IMR-90 (cell line): ENCODE measurements around the gene RRN3.
"Not testable (repeated sequence)": the region's sequence is repeated elsewhere in the genome, so short reads cannot be mapped to it uniquely, and the experiment has no call there.

Experiments
- BHLHE40 ChIP-seq: fragments of 150-350 bp; IDR thresholded peaks from 2 replicates; pipeline ENCODE4 v1.6.1; 2016; ENCODE audit warnings: mild to moderate bottlenecking, low read depth, low read length
- CEBPB ChIP-seq: IDR thresholded peaks from 2 replicates; pipeline ENCODE4 v1.6.1; 2012; ENCODE audit warnings: low read depth, low read length, improper control_type of control experiment
- CTCF ChIP-seq: conservative IDR thresholded peaks from 2 replicates; pipeline ENCODE4 v1.5.1; 2012; ENCODE audit warnings: mild to moderate bottlenecking, low read depth, low read length, improper control_type of control experiment
- MAZ ChIP-seq: IDR thresholded peaks from 2 replicates; pipeline ENCODE4 v1.6.1; 2012; ENCODE audit warnings: low read depth, mild to moderate bottlenecking, low read length, improper control_type of control experiment, moderate library complexity, borderline replicate concordance
- MXI1 ChIP-seq: IDR thresholded peaks from 2 replicates; pipeline ENCODE4 v1.6.1; 2012; ENCODE audit warnings: low read depth, mild to moderate bottlenecking, low read length, moderate library complexity, borderline replicate concordance
- POLR2A ChIP-seq: IDR thresholded peaks from 2 replicates; pipeline ENCODE4 v1.6.1; 2012; ENCODE audit warnings: mild to moderate bottlenecking, low read depth, low read length
- RAD21 ChIP-seq: IDR thresholded peaks from 2 replicates; pipeline ENCODE4 v1.6.1; 2012; ENCODE audit warnings: low read length, improper control_type of control experiment
- RCOR1 ChIP-seq: IDR thresholded peaks from 2 replicates; pipeline ENCODE4 v1.6.1; 2012; ENCODE audit warnings: mild to moderate bottlenecking, low read length, improper control_type of control experiment; ENCODE audit not compliant: insufficient replicate concordance
- USF2 ChIP-seq: fragments of 150-350 bp; IDR thresholded peaks from 2 replicates; pipeline ENCODE4 v1.6.1; 2017; ENCODE audit warnings: mild to moderate bottlenecking, antibody characterized with exemption, low read length, low read depth

GRCh38 chr16:15027051-15027450 is 67.0 kb downstream of the RRN3 start:
- TF ChIP-seq RAD21, POLR2A, MAZ, CTCF, BHLHE40, CEBPB, USF2, MXI1, RCOR1: not testable (repeated sequence)
